HG02973 (cell line): ENCODE measurements around the gene LEF1.
A peak's percentile ranks its signal among the peaks of the same experiment; 100 is the strongest.

Source experiments
- ATAC-seq: cut with Tn5 transposase; IDR thresholded peaks from one replicate; pipeline ENCODE4 v1.9.1; 2021; ENCODE audit warnings: moderate library complexity; ENCODE audit not compliant: unreplicated experiment

LEF1 gene

DNA sequence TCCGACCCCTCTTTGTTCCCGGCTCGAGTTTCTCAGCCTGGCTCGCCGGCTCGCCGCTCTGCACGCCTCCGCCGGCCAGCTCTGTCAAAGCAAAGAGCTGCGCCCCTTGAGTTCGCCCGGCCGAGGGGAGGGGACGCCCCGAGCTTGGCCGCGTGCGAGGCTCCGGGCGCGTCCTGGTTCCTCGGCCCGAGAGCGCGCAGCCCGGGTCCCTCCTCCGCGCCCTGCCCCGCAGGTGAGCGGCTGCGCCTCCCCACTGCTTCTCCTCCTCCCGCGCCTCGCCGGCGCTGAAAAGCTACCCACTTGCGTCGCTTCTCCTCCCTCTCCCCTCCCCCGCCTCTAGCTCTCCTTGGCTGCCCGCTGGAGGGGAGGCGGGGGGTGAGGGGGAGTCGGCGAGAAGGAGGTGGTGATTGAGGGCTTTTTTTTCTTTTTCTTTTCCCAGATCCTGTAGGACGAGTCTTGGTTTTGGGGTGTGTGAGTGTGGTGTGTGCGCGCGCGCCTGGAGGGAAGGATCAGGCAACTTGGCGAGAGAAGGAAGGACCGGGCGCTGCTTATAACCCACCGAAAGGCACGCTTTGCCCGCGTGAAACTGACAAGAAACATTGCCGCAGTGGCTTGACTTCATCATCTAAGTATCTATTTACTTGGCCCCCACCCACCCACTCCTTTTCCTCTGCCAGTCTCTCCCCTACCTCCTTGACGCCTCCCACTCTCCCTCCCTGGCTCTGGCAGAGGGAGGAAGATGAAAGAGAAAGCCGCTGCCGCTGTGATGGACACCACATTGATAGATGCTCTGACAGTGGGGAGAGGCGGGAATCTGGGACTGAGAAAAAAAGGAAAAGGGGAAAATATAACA lies at the start of gene LEF1:
Gene LEF1, minus strand, starts transcription at position 262 of the 853 bp plus-strand sequence. CDS start 1,165 bp downstream, outside the sequence.
- peak; percentile 31 for ATAC-seq

DNA sequence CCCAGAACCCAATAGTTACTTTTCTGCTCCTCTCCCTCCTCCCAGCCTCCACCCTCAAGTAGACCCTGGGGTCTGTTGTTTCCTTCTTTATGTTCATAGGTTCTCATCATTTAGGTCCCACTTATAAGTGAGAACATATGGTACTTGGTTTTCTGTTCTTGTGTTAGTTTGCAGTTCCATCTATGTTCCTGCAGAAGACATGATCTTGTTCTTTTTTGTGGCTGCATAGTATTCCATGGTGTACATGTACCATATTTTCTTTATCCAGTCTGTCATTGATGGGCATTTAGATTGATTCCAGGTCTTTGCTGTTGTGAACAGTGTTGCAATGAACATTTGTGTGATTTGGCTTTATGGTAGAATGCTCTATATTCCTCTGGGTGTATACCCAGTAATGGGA lies 47.8 kb upstream of the LEF1 start:
- no peak for ATAC-seq

DNA sequence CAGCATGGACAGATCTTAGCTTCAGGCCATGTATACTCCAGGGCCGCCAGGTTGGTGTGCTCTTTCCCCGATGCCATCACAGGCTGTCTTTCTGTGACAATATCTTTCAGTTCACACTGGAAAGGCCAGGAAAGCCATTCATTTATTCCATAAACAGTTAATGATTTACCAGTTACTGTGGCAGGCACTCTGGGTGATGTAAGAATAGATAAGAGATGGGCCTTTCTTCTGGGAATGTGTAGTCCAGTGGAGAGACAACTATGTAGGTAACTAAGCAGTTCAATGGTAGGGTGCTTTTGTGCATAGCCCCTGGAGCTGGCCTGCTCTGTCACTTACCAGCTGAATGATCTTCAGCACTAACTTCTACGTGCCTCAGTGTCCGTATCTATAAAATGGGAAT lies 46.3 kb upstream of the LEF1 start:
- no peak for ATAC-seq

DNA sequence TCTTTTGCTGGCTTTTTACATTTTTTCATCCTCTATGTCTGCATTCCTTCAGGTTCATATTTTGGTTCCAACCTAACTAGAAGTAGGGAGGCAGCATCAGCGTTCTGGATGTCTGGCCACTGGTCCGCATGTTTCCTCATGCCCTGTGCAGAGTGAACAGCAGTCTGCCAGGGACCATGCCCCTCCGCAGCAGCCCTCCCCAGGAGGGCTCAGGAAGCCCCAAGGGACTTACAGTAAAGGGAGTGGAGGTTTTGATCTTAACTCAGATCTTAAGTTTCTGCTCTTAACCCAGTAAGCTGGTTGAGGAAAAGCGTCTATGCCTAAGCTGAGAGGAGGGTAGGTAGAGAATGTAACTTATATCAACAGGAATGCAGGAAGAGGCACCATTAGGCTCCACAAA lies 45.0 kb upstream of the LEF1 start:
- ATAC-seq = no peak

DNA sequence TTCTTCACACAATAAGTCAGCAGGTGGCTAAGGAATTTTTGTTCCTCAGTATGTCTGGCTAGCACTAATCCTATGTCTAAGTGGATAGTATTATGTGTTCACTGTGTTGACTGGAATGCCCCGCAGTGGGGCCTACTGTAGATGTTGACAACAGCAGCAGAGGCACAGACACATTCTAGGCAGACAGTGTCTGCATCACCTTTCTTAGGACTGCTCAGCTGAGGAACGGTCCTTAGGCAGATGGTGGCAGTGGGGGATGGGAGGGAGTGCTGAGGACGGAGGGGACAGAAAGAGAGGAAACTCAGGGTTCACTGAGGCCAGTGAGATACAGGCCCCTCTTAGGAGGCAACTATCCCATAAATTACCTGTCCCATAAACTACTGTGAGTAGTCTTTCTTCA lies 44.6 kb upstream of the LEF1 start:
- no peak for ATAC-seq

DNA sequence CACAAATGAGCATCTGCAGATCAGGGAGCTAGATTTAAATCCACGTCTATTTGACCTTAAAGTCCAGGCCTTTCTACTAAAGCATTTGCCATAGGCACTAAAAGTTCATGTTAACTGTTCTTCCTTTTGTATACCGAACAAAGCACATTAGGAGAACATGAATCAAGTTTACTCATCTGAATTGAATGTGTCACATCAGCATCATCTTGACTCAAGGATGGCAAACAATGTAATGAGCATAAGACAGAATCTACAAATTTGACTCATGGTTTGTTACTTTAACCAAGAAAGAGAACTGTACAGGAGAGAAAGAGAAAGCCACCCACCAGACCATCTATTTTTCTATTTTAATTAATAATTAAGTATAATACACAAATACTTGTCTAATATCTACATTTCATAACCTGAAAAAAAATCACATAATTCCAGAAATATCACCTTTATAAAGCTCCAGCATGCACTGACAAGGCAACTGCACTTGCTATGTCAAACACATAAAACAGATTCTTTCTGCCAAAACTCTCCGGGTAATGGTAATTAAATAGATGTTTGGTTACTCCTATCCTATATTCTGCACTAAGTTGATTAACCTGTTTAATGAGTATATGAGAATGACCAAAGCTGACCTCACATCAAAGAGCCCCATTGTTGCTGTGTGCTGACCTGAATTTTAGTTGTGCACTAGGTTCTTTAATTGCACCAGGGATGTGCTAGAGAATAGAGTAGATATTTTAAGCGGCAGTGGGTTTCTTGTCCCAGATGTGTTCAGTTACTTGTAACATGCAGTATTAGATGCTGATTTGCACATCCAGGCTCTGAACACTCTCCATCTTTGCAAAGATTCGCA lies 42.5 kb upstream of the LEF1 start:
- ATAC-seq = no peak

DNA sequence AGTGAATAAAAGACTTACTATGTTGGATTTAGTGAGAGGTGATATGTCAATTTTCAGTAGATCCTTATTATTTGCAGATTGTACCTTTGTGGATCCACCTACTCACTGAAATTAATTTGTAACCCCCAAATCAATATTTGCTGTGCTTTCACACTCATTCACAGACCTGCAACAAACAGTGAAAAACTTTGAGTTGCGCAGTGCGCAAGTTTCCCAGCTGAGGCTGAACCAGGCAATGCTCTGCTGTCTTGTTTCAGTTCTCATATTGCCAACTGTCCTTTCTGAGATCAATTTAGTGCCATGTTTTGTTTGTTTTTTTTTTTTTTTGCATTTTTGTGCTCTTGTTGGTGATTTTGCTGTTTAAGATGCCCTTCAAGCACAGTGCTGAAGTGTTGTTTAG lies 40.8 kb upstream of the LEF1 start:
- no peak for ATAC-seq

DNA sequence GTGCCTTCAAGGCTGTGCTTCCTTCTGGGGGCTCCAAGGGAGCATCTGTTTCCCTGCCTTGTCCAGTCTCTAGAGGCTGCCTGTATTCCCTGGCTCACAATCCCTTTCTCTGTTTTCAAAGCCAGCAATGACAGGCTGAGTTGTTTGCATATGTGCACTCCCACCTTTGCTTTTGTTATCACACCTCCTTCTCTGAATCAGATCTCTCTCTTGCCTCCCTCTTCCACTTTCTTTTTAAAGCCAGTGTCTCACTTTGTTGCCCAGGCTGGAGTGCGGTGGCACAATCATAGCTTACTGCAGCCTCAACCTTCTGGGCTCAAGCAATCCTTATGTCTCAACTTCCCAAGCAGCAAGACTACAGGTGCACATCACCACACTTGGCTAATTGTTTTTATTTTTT lies 37.1 kb upstream of the LEF1 start:
- no peak for ATAC-seq

DNA sequence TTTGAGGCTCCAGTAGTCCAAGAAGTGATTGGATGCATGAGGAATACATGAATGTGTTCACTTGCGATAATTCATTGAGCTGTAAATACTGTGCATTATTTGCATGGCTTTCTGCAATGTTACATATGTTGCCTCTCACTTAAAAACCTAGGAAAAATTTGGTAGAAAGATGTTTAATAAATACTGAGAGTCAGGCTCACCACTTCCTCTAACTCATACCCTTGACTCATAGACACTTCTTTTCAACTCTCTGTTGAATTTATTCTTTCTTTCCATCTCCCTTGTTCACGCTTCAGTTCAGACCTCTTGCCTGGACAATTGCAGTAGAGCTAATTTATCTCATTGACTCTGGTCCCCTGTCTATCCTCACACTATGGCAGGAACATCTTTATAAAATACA lies 35.8 kb upstream of the LEF1 start:
- ATAC-seq = no peak

DNA sequence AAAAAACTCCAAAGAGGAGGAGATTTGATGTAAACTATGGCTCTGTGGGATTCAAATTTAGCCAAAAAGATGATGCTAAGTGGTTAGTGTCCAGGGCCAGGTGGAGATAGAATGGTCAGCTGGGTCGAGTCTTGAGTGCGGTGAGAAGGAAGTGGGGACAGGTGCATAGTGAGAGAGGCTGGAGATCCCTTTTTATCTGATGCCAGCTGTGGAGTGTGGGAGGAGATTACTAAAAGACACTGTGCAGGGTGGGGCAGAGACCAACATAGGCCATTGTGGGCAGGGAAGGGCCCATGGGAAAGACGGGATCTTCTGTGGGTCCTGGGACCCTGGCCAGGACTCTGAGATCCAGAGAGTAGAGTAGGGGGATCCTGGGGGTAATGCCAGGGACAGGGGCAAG lies 34.6 kb upstream of the LEF1 start:
- no peak for ATAC-seq

DNA sequence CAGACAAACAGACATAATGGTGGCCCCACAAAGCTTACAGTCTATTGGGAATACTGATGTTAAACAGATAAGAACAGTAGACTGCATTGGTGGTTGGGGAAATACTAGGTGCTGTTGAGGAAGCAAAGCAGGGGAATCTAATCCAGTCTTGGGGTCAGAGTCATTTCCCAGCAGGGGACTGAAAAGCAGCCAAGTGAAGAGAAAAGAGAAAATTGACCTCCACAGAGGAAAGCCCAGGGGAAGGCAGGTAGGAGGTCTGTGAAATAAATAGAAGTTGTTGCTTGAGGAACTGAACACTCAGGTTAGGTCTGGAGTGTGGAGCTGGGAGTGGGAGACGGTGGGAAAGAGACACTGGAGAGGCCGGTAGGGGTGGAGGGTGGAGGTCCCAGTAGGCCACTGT lies 33.0 kb upstream of the LEF1 start:
- no peak for ATAC-seq

DNA sequence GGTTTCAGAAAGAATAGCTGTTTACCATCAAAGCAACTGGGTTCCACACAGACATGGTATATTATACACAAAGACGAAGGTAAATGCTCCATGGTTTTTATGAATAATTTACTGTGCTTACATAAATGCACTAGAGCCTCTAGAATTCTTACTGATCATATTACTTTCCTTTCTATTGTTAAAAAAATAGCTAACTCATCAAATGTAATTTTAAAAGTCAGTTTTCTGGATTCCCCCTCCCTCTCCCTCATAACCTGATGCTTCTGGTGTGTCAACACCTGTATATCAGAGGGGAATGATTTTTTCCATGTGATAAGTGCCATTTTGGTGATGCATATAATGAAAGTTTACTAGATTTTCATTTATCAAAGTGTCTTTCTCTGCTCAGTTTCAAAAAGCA lies 31.1 kb upstream of the LEF1 start:
- ATAC-seq = no peak

DNA sequence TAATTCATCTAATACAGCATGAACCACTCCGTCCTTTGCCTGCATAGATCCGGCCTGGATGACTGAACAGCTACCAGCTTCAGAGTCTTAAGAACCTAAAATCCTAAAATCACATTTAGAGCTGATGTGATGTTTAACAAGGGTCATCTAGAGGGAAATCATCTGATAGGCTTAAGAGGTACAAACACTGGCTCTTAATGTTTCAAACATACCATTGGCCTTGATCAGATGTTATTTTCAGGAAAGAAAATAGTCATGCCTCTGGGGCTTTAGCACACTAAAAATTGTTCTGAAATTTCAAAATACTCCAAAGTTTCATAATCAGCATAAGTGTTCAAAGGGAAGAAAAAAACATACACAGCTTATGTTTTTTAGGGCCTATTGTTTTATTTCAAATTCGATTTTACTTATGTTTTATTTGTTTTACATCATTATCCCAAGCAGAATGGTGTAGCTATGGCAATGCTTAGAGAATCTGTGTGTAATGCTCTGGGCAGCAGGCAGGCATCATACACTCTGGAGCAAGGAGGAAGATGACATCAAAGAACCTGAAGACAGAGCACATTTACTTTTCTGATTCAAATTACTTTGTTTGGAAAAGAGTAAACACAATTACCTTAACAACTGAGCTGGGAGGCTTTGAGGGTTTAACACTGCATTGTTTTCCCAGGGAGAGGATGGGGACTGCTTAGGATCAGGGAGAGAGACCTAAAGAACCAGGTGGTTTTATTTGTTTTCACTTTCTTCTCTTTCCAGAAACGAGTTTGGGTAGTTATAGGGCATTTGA lies 25.3 kb upstream of the LEF1 start:
- no peak for ATAC-seq

DNA sequence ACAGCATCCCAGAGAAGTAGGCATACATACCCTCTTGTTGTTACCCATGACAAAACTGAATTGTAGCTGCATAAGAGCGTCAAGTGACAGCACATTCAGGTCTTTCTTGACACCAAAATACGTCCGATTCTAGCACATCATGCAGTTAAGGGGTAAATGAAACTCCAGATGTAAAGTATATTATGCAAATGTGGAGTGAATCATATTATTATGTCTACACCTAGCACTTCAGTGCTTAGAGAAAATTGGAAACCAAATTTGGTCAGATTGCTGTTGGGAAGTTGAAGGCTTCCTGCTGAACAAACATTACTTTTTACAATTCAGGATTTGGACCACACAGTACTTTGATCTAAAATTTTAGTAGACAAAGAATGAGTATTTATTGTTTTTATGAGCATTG lies 24.2 kb upstream of the LEF1 start:
- ATAC-seq = no peak

DNA sequence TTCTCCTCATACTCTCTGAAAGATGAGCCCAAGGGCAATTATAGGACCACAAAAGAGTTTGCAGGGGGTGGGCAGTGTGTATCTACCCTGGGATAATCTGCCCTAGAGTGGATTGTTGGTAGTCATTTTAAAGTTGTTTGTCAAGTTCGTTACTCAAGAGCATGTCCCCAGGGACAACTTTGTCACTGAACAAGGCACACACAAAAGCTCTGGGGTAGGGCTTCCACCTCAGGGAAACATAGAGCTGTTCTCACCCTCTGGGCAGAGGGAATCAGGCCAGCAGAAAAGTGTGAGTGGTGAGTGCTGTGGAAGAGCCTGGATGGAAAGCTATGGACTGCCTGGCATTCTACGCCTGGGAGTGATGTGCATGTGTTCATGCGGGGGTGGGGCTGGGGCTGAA lies 23.3 kb upstream of the LEF1 start:
- ATAC-seq = no peak

DNA sequence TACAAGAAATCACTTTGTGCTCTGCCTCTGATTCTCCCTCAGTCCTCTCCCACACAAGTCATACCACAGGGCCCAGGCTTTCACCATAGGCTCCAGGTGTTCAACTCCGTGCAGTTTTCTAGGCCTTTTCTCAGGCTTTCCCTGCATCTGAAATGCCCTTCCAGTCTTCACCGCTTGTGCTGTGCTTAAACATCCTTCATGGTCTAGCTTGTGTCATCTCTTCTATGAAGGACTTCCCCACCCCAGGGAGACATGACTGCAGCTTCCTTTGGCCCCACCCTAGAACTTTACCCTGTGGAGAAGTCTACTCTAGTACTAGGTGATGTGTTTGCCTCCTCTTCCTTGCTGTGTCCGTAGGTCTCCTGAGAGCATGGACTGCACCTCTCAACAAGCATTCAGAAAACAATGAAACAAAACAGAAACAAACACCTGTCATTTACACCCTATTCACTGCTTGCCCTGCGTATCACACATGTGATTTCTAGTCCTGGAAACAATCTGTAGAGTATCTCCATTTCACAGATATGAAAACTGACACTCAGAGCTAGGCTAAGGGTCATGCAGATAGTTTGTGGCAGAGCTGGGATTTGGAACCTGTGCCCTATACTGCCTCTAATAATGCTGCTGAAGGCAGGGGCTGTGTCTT lies 22.7 kb upstream of the LEF1 start:
- ATAC-seq = no peak

DNA sequence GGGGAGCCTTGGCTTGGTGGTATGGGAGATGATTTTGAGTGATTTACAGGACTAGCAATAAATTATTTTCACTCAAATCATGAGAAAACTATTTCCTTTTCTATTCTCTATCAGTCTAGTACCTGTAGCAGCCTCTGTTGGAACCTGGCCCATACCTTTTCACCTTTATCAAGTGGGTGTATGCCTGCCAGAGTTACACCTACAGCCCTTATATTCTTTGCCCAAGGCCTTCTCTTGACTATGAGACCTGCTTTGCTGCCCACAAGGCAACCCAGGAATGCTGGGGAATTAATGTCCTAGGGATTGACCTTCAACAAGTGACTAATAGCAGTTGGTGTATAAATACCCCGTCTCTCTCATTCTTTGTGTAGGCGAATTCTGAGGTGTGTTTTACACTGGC lies 20.0 kb upstream of the LEF1 start:
- no peak for ATAC-seq

DNA sequence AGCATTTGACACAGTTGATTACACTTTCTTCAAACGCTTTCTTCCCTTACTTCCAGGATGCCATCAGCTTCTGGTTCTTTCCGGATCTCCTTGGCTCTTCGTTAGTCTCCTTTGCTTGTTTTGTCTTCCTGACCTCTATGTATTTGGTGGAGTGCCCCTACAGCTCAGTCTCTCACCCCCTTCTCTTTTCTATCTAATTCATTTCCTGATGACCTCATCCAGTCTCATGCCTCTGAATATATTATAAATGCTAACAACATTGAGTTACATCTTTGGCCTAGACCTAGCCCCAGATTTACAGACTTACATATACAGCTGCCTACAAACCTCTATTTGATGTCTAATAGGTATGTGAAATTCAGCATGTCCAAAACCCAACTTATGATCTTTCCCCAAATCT lies 16.5 kb upstream of the LEF1 start:
- no peak for ATAC-seq

DNA sequence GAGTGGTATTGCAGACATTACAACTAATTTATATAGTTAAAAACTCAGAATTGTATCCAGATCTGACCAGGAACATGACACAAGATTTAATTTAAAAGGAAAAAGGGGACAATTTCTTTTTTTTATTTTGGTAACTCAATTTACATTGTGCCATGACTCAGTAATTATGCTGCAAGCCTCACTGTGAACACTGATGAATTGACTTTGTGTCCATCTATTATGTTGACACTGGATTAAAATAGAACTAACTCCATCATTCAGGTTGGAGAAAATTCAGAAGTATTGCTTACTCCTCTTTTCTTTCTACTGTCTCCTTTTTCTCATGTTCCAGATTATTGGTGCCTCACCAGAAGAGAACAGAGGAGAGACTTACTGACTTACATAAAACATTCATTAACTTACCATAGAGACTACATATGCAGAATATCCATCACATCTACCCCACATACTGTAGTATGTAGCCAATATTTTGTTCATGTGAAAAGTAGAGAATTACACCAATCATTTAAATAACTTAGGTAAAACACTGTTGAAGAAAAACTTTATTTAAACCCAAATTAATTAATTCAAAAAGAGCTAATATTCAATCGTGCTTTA lies 15.8 kb upstream of the LEF1 start:
- no peak for ATAC-seq

DNA sequence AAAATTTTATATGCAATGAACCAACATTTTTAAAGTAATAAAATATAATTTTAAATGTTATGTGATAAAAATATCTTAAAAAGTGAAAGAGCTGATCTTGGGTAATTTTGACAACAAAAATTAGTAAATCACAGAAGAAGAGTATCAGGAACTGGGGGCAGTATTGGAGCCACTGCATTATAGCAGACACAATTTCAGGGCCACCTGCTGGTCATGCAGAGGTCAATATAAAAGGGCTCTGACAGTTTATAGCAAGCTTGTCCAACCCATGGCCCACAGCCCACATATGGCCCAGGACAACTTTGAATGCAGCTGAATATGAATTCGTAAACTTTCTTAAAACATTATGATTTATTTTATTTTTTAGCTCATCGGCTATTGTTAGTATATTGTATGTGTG lies 13.0 kb upstream of the LEF1 start:
- ATAC-seq = no peak

DNA sequence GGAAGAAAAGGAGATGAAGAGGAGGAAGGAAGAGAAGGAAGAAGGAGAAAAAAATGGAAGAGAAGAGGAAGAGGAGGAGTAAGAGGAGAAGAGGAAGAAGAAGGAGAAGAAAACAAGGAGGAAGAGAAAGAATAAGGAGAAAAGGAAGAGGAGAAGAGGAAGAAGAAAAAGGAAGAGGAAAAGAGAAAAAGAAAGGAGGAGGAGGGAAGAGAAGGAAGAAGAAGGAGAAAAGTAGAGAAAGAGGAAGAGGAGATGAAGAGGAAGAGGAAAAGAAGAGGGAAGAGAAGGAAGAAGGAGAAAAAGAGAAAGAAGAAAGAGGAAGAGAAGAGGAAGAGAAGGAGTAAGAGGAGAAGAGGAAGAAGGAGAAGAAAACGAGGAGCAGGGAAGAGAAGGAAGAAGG lies 11.8 kb upstream of the LEF1 start:
- ATAC-seq = no peak
